ENCODE data around the gene FAM83B.

- no peak for TF ChIP-seq CTCF (IDR thresholded peaks at IDR 0.05 in 2 of 3, conservative IDR thresholded peaks at IDR 0.05 in 1 of 3; ENCODE audit: control insufficient read depth in 2 of 3, extremely low read depth in 1 of 3, insufficient read depth in 1 of 3, low read depth in 3 of 3, low read length in 3 of 3)
- TF ChIP-seq MYC (IDR thresholded peaks at IDR 0.05; ENCODE audit: insufficient read depth, insufficient read length, insufficient replicate concordance, low read length, severe bottlenecking), result no peak
- TF ChIP-seq CEBPB (IDR thresholded peaks at IDR 0.05; ENCODE audit: borderline replicate concordance in 1 of 2, low read depth in 2 of 2, low read length in 2 of 2), result no peak
- no peak for TF ChIP-seq HDGF (IDR thresholded peaks at IDR 0.05)
- no peak for TF ChIP-seq SMC3 (IDR thresholded peaks at IDR 0.05; ENCODE audit: borderline replicate concordance, low read length)
- TF ChIP-seq YY1 (IDR thresholded peaks at IDR 0.05; ENCODE audit: low read depth, low read length), result no peak
- no peak for TF ChIP-seq CBFB (IDR thresholded peaks at IDR 0.05; ENCODE audit: low read depth)
- TF ChIP-seq POLR2A (IDR thresholded peaks at IDR 0.05; ENCODE audit: low read depth, low read length), result no peak
- TF ChIP-seq CHD1 (IDR thresholded peaks at IDR 0.05; ENCODE audit: low read depth, low read length), result no peak
- TF ChIP-seq TAF1 (IDR thresholded peaks at IDR 0.05; ENCODE audit: borderline replicate concordance, low read depth, low read length), result no peak
- TF ChIP-seq MEF2B (IDR thresholded peaks at IDR 0.05; ENCODE audit: partially characterized antibody, poor library complexity, severe bottlenecking), result no peak
Observed at GRCh38 chr6:54935739-54936138, 89.2 kb downstream of the FAM83B start.

All from GM12878 (cell line).